Measurements from ENCODE around the gene ZFP30. TPM values are rescaled to one million over a fixed set of nuclear protein-coding genes. Genes with fewer than 3 reads are reported as not detected.

The ZFP30 gene
- total RNA-seq, 2 experiments from 2014 or later: 11.9 to 15.1 TPM

GRCh38 chr19:37635076-37636056, 19.9 kb downstream of the ZFP30 start:
- peaks cover 44% of the 10 kb centered on the region for H3K9me3 Mint-ChIP-seq (ENCODE audit: low read depth)

DNA sequence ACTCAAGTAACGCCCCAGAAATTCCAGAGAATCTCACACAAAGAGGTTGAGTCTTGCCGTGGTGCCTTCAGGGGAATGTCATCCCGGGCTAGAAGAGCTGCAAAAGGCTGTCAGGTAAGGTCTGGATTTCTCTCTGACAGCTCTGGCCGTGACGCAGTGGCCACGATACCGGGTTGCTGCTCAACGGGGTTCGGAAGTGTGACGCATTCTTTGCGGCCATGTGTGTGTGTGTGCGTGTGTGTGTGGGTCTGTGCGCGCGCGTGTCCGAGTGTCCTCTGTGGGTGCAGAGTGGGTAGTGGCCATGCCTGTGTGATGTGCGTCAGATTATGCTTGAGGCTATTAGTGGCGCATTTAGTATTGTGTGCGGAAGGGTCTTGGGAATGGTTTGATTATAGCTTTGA, 60.3 kb downstream of the ZFP30 start:
- Mint-ChIP-seq H3K4me1 (peaks cover 22% of the 10 kb centered on the region), H3K4me3 (peak overlapping the region; percentile 92), H3K9me3 (ENCODE audit: low read depth) (peaks cover 17% of the 10 kb centered on the region), H3K36me3 (peaks cover 34% of the 10 kb centered on the region), H3K27ac (peak overlapping the region; percentile 95), H3K27me3 (no peaks in the 10 kb centered on the region)
- DNase-seq (peak; percentile 75), ATAC-seq (peak; percentile 52)
- CTCF ChIA-PET: interaction anchor here (0.9 to 1.8 kb wide), 5 partner anchors 10 to 278 kb away, joined by 3 to 6 read pairs (median 4); partner anchors contain the start of genes ZNF570 and ZNF793

More at GRCh38 chr19:37635076-37636056, 19.9 kb downstream of the ZFP30 start:
- DNase-seq (no peak), ATAC-seq (no peak)
- no peaks in the 10 kb centered on the region for H3K4me1 Mint-ChIP-seq
- CTCF ChIA-PET: no interaction called here
- no peaks in the 10 kb centered on the region for H3K27me3 Mint-ChIP-seq
- no peak overlapping the region for H3K4me3 Mint-ChIP-seq
- H3K36me3 Mint-ChIP-seq: peaks cover 52% of the 10 kb centered on the region
- no peak overlapping the region for H3K27ac Mint-ChIP-seq

DNA sequence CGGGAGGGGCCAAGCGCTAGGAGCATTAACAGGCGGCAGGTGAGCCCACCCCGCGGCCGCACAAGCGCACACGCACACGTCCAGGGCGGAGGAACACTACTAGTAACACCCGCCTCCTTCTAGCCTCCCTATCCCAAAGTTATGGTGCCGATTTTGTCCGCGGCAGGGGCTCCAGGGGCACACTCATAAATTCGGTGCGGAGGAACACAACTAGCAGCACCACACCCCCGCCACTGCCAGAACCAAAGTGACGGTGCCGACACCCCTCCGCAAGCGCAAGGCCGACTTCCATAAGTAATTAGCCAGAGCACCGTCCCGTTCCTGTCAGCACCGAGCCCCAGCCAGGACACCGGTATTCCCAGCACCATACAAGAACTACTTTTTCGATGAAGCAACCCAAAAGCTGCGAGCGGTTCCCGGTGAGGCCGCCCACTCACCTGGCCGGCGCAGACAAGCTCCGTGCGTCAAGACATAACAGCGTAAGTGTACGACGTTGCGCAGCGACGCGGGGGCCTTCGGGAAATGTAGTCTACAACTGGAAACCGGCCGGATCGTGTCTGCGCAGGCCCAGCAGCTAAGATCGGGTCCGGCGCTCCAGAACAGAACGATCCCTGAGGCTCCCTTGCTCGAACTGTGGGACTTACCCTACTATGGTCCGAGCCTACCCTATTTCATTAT, 60.8 kb downstream of the ZFP30 start, which contains the start of the genes ZNF540 and ZNF571:
Gene ZNF540 (plus strand): TSS at position 573 of the 678 bp plus-strand sequence. CDS start 3,572 bp downstream, outside the sequence.
Gene ZNF571 (minus strand): TSS at position 489 of the 678 bp plus-strand sequence. CDS start 8,116 bp downstream, outside the sequence.
- peak within 1 kb of the TSS; percentile 92 for H3K4me3 Mint-ChIP-seq

GRCh38 chr19:37593996-37594303, 61.3 kb downstream of the ZFP30 start:
- Mint-ChIP-seq H3K4me3 (peak overlapping the region; percentile 92), H3K27me3 (no peaks in the 10 kb centered on the region), H3K27ac (peak overlapping the region; percentile 95), H3K36me3 (peaks cover 32% of the 10 kb centered on the region), H3K9me3 (ENCODE audit: low read depth) (peaks cover 15% of the 10 kb centered on the region), H3K4me1 (peaks cover 22% of the 10 kb centered on the region)
- no peak for ATAC-seq
- CTCF ChIA-PET: interaction anchor here (0.9 to 1.8 kb wide), 6 partner anchors 9 to 277 kb away, joined by 3 to 6 read pairs (median 4); partner anchors contain the start of genes ZNF570 and ZNF793
- DNase-seq: no peak

More for the DNA sequence above, 60.8 kb downstream of the ZFP30 start, which contains the start of the genes ZNF540 and ZNF571:
- peaks cover 16% of the 10 kb centered on the region for H3K9me3 Mint-ChIP-seq (ENCODE audit: low read depth)
- peaks cover 31% of the 10 kb centered on the region for H3K36me3 Mint-ChIP-seq
- peak within 1 kb of the TSS; percentile 95 for H3K27ac Mint-ChIP-seq
- peak; percentile 99 for ATAC-seq
- peak; percentile 95 for DNase-seq
- peaks cover 22% of the 10 kb centered on the region for H3K4me1 Mint-ChIP-seq
- no peaks in the 10 kb centered on the region for H3K27me3 Mint-ChIP-seq
- CTCF ChIA-PET: interaction anchor here (0.9 to 1.8 kb wide), 6 partner anchors 9 to 277 kb away, joined by 3 to 6 read pairs (median 4); partner anchors contain the start of genes ZNF570 and ZNF793

DNA sequence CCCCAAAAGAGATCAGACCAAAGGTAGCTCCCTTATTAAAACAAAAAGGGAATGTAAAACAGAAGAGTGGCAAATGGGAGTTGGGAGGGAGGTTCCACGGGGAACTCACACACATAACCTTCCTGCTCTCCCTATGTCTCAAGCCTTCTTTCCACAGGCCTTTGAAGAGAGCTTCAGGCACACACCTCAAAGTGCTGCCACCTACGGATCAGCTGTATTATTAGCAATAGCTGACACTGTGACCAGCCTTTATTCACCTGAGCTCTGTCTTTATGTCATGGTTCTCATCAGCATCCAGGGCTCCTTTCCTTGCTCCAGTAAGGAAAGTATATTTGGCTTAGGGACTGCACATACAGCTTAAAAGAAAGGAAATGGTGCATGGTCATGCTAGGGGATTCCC, 71.9 kb downstream of the ZFP30 start:
- H3K36me3 Mint-ChIP-seq: peaks cover 54% of the 10 kb centered on the region
- no peak for ATAC-seq
- no peak for DNase-seq
- no peak overlapping the region for H3K27ac Mint-ChIP-seq
- H3K9me3 Mint-ChIP-seq (ENCODE audit: low read depth): peaks cover 28% of the 10 kb centered on the region
- no peak overlapping the region for H3K4me3 Mint-ChIP-seq
- CTCF ChIA-PET: interaction anchor here (0.6 kb wide), 1 partner anchor 577 kb away, joined by 3 read pairs; no protein-coding TSS in a partner anchor
- H3K27me3 Mint-ChIP-seq: no peaks in the 10 kb centered on the region
- no peaks in the 10 kb centered on the region for H3K4me1 Mint-ChIP-seq

- Mint-ChIP-seq H3K36me3 (peaks cover 48% of the 10 kb centered on the region), H3K27ac (no peak overlapping the region), H3K27me3 (no peaks in the 10 kb centered on the region), H3K4me1 (no peaks in the 10 kb centered on the region), H3K9me3 (ENCODE audit: low read depth) (peaks cover 42% of the 10 kb centered on the region), H3K4me3 (no peak overlapping the region)
- ATAC-seq (no peak), DNase-seq (no peak)
- CTCF ChIA-PET: no interaction called here
Measured at GRCh38 chr19:37572203-37572602, 83.1 kb downstream of the ZFP30 start.

DNA sequence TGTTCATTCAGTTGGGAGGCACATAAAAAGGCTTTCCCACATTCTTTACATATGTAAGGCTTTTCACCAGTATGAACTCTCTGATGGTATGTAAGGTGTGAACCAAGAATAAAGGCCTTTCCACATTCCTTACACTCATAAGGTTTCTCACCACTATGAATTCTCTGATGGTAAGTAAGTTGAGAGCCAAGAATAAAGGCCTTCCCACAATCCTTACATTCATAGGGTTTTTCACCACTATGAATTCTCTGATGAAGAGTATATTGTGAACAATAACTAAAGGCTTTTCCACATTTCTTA, 89.9 kb downstream of the ZFP30 start:
- no peaks in the 10 kb centered on the region for H3K4me1 Mint-ChIP-seq
- ATAC-seq (no peak), DNase-seq (no peak)
- CTCF ChIA-PET: no interaction called here
- no peak overlapping the region for H3K27ac Mint-ChIP-seq
- H3K27me3 Mint-ChIP-seq: no peaks in the 10 kb centered on the region
- peaks cover 52% of the 10 kb centered on the region for H3K36me3 Mint-ChIP-seq
- no peak overlapping the region for H3K4me3 Mint-ChIP-seq
- H3K9me3 Mint-ChIP-seq (ENCODE audit: low read depth): peaks cover 57% of the 10 kb centered on the region

- no peak overlapping the region for H3K4me3 Mint-ChIP-seq
- H3K36me3 Mint-ChIP-seq: peaks cover 48% of the 10 kb centered on the region
- H3K27me3 Mint-ChIP-seq: no peaks in the 10 kb centered on the region
- DNase-seq (no peak), ATAC-seq (no peak)
- H3K4me1 Mint-ChIP-seq: no peaks in the 10 kb centered on the region
- CTCF ChIA-PET: no interaction called here
- no peak overlapping the region for H3K27ac Mint-ChIP-seq
- H3K9me3 Mint-ChIP-seq (ENCODE audit: low read depth): peaks cover 53% of the 10 kb centered on the region
Measured at GRCh38 chr19:37564624-37565369, 90.5 kb downstream of the ZFP30 start.

Other genes with a start within 250 kb of the ZFP30 start
- 1 to 10 TPM; 5.5 to 6.9 TPM for gene ZNF569, start 188.0 kb downstream of the ZFP30 start, total RNA-seq
- gene ZNF570, start 186.1 kb downstream of the ZFP30 start, total RNA-seq: 1 to 10 TPM; 4.1 to 6.0 TPM
- gene ZNF793, start 148.5 kb downstream of the ZFP30 start, total RNA-seq: 1 to 10 TPM; 2.7 to 6.1 TPM
- 1 to 10 TPM; 2.0 to 2.2 TPM for gene ZNF571, start 60.7 kb downstream of the ZFP30 start, total RNA-seq
- 1 to 10 TPM; 1.5 to 1.6 TPM for gene ZNF540, start 60.6 kb downstream of the ZFP30 start, total RNA-seq
- 1 to 10 TPM; 4.4 to 6.6 TPM for gene ZNF607, start 64.3 kb upstream of the ZFP30 start, total RNA-seq
- 1 to 10 TPM; 7.1 TPM for gene ZNF573, start 124.1 kb upstream of the ZFP30 start, total RNA-seq